H1 (cell line): ENCODE measurements around the gene GRIA4. TPM values are rescaled to one million over a fixed set of nuclear protein-coding genes. Genes with fewer than 3 reads are reported as not detected.

Source experiments
- CTCF ChIA-PET: fragments of 300-600 bp; sonication (Branson Sonifier 250); formaldehyde crosslinking; loops from one replicate; lab custom pipeline; 2021; ENCODE audit not compliant: partially characterized antibody; lab: Charles Lee
- POLR2A ChIA-PET: fragments of 300-600 bp; sonication (Branson Sonifier 250); formaldehyde crosslinking; loops from one replicate; lab custom pipeline; 2021; ENCODE audit warnings: inconsistent platforms; ENCODE audit not compliant: partially characterized antibody; lab: Charles Lee
- DNase-seq, 2 experiments: peaks; one replicate each; pipeline versions ENCODE4 v3.0.0 to v3.0.0-alpha.2; 2010 to 2022; ENCODE audit warnings: low spot score in 2 of 2, low read depth in 1 of 2, mixed read lengths in 1 of 2
- FAIRE-seq: peaks from 2 replicates; lab custom pipeline; 2011; peaks lifted over from hg19 to GRCh38; lab: Jason Lieb, UNC
- H2AFZ ChIP-seq: 2 replicates; pipeline ENCODE4 v1.8.1; 2012; ENCODE audit warnings: low read length, inconsistent platforms
- H2AK5ac ChIP-seq: 2 replicates; pipeline ENCODE4 v1.6.1; 2013; ENCODE audit warnings: low read depth, low read length
- H2BK120ac ChIP-seq: replicated peaks from 2 replicates; pipeline ENCODE3; 2013; ENCODE audit warnings: low read depth, low read length, inconsistent platforms
- H2BK12ac ChIP-seq: 2 replicates; pipeline ENCODE4 v1.6.1; 2013; ENCODE audit warnings: low read depth, low read length
- H2BK15ac ChIP-seq: 2 replicates; pipeline ENCODE4 v1.6.1; 2013; ENCODE audit warnings: low read length
- H2BK20ac ChIP-seq: 2 replicates; pipeline ENCODE4 v1.6.1; 2013; ENCODE audit warnings: low read length
- H2BK5ac ChIP-seq: 2 replicates; pipeline ENCODE4 v1.6.1; 2013; ENCODE audit warnings: low read depth, low read length
- H3K14ac ChIP-seq: 2 replicates; pipeline ENCODE4 v1.6.1; 2013; ENCODE audit warnings: inconsistent platforms; ENCODE audit not compliant: insufficient read length
- H3K18ac ChIP-seq: 2 replicates; pipeline ENCODE4 v1.6.1; 2013; ENCODE audit warnings: low read length; ENCODE audit errors: extremely low read depth
- H3K23ac ChIP-seq: 2 replicates; pipeline ENCODE4 v1.6.1; 2013; ENCODE audit warnings: inconsistent platforms; ENCODE audit not compliant: insufficient read length
- H3K23me2 ChIP-seq: 2 replicates; pipeline ENCODE4 v1.6.1; 2013; ENCODE audit warnings: low read depth, low read length
- H3K27ac ChIP-seq: 2 replicates; pipeline ENCODE4 v1.6.1; 2011; ENCODE audit warnings: low read depth, low read length, inconsistent platforms
- H3K27me3 ChIP-seq, 4 experiments: replicated peaks in 1 of 4; 1 replicate in 1 of 4; 2 replicates in 3 of 4; pipeline versions ENCODE4 v1.6.1 to v1.8.1; 2011 to 2013; ENCODE audit warnings: low read length in 3 of 4, mild to moderate bottlenecking in 3 of 4, inconsistent platforms in 2 of 4, mixed read lengths in 2 of 4, moderate library complexity in 1 of 4; ENCODE audit not compliant: control insufficient read depth in 3 of 4, insufficient read depth in 3 of 4; ENCODE audit errors: extremely low read depth in 1 of 4
- H3K36me3 ChIP-seq, 4 experiments: 2 replicates each; pipeline versions ENCODE4 v1.6.1 to v1.8.1; 2011 to 2013; ENCODE audit warnings: mild to moderate bottlenecking in 4 of 4, low read length in 3 of 4, moderate library complexity in 2 of 4, control low read depth in 1 of 4, inconsistent platforms in 1 of 4; ENCODE audit not compliant: insufficient read depth in 4 of 4, control insufficient read depth in 2 of 4
- H3K4ac ChIP-seq: replicated peaks from 2 replicates; pipeline ENCODE3; 2013; ENCODE audit warnings: low read length, low read depth, mixed read lengths, inconsistent platforms; ENCODE audit not compliant: insufficient read length
- H3K4me1 ChIP-seq, 4 experiments: replicated peaks in 1 of 4; 1 replicate in 1 of 4; 2 replicates in 3 of 4; pipeline versions ENCODE4 v1.6.1 to v1.8.1; 2011 to 2013; ENCODE audit warnings: low read length in 3 of 4, inconsistent platforms in 2 of 4, mixed read lengths in 1 of 4; ENCODE audit not compliant: insufficient read depth in 4 of 4, control insufficient read depth in 3 of 4
- H3K4me2 ChIP-seq, 2 experiments: 2 replicates each; pipeline versions ENCODE4 v1.6.1 to v1.8.1; 2011 to 2013; ENCODE audit warnings: low read depth in 2 of 2, low read length in 2 of 2, control low read depth in 1 of 2, inconsistent platforms in 1 of 2, mild to moderate bottlenecking in 1 of 2; ENCODE audit not compliant: insufficient read depth in 1 of 2
- H3K4me3 ChIP-seq, 4 experiments: fragments of 200-600, 300-600 bp in 1 of 4; sonication (generic), shearing (Covaris generic), sonication (Bioruptor Twin) in 1 of 4; 2 replicates each; pipeline versions ENCODE4 v1.5.1 to v1.8.1; 2011 to 2016; ENCODE audit warnings: low read length in 4 of 4, low read depth in 3 of 4, control low read depth in 2 of 4, inconsistent platforms in 2 of 4, mild to moderate bottlenecking in 2 of 4, mixed read lengths in 1 of 4, moderate library complexity in 1 of 4; ENCODE audit not compliant: insufficient read depth in 2 of 4; ENCODE audit errors: extremely low read depth in 1 of 4
- H3K56ac ChIP-seq: replicated peaks from 2 replicates; pipeline ENCODE3; 2013; ENCODE audit warnings: low read depth, mild to moderate bottlenecking, mixed read lengths, low read length, inconsistent platforms; ENCODE audit not compliant: insufficient read length
- H3K79me1 ChIP-seq: 2 replicates; pipeline ENCODE4 v1.6.1; 2013; ENCODE audit warnings: low read depth, low read length, control low read depth
- H3K79me2 ChIP-seq, 2 experiments: 2 replicates each; pipeline versions ENCODE4 v1.6.1 to v1.8.1; 2012 to 2013; ENCODE audit warnings: low read length in 2 of 2, mild to moderate bottlenecking in 2 of 2, inconsistent platforms in 1 of 2; ENCODE audit not compliant: insufficient read depth in 2 of 2, control insufficient read depth in 1 of 2
- H3K9ac ChIP-seq, 4 experiments: replicated peaks in 1 of 4; 1 replicate in 1 of 4; 2 replicates in 3 of 4; pipeline versions ENCODE4 v1.6.1 to v1.8.1; 2011 to 2013; ENCODE audit warnings: low read depth in 3 of 4, low read length in 3 of 4, control low read depth in 2 of 4, mild to moderate bottlenecking in 2 of 4, moderate library complexity in 2 of 4, inconsistent platforms in 1 of 4; ENCODE audit errors: extremely low read depth in 1 of 4
- H3K9me3 ChIP-seq, 2 experiments: 2 replicates each; pipeline versions ENCODE4 v1.6.1 to v1.8.1; 2012 to 2013; ENCODE audit warnings: mild to moderate bottlenecking in 2 of 2, moderate library complexity in 2 of 2, control low read depth in 1 of 2, inconsistent platforms in 1 of 2, low read depth in 1 of 2, low read length in 1 of 2, mixed read lengths in 1 of 2; ENCODE audit not compliant: insufficient read depth in 2 of 2
- H4K20me1 ChIP-seq, 2 experiments: replicated peaks in 1 of 2; 2 replicates each; pipeline versions ENCODE3 to v1.8.1; 2011 to 2013; ENCODE audit warnings: inconsistent platforms in 2 of 2, low read length in 2 of 2, mild to moderate bottlenecking in 1 of 2; ENCODE audit not compliant: insufficient read depth in 2 of 2, control insufficient read depth in 1 of 2
- H4K5ac ChIP-seq: 2 replicates; pipeline ENCODE4 v1.6.1; 2013; ENCODE audit warnings: low read length, low read depth, mixed read lengths, inconsistent platforms; ENCODE audit not compliant: insufficient read length
- H4K8ac ChIP-seq: 2 replicates; pipeline ENCODE4 v1.8.0; 2013; ENCODE audit warnings: mild to moderate bottlenecking, moderate library complexity, low read length, inconsistent platforms; ENCODE audit not compliant: insufficient read depth; ENCODE audit errors: extremely low read depth
- H4K91ac ChIP-seq: replicated peaks from 2 replicates; pipeline ENCODE3; 2013; ENCODE audit warnings: low read length, mixed read lengths, inconsistent platforms; ENCODE audit not compliant: insufficient read length
- RNF2 ChIP-seq: fragments of 200-900, 300-1000 bp; sonication (generic); IDR thresholded peaks from 2 replicates; pipeline ENCODE4 v1.7.1; 2016; ENCODE audit warnings: borderline replicate concordance, low read depth, mild to moderate bottlenecking, antibody characterized with exemption, low read length; ENCODE audit not compliant: poor library complexity, severe bottlenecking; ENCODE audit errors: missing control alignments
- polyA plus RNA-seq, 7 experiments: library from polyadenylated mRNA; depleted of rRNA in 3 of 7; stranded (reverse) in 5 of 7; unstranded in 2 of 7; fragments of >200 nt in 5 of 7; fragments of 200-250 nt in 2 of 7; gene quantifications; 1 replicate in 5 of 7; 2 replicates in 1 of 7; 4 replicates in 1 of 7; pipeline versions ENCODE4 v1.2.1 to v1.2.3, GENCODE V29; 2011 to 2013; ENCODE audit warnings: missing spikeins in 2 of 7, mixed read lengths in 2 of 7
- total RNA-seq: library from RNA; stranded (reverse); fragmentation: NEBNext Ultra II Directional; extraction: Animal tissue kit (Norgen Biotek cat#: 25700); gene quantifications from 2 replicates; pipeline ENCODE4 v1.2.1, GENCODE V29; 2021

Gene GRIA4
- total and polyA plus RNA-seq, 2 of the 8 experiments (the other 6 are each of a cell fraction or from before 2014, with no cell fraction given) = 12.5 to 21.8 TPM

- Histone ChIP-seq H3K27ac (no peak overlapping the region), H2BK5ac (no peak overlapping the region), H3K56ac (no peak overlapping the region), H2BK15ac (no peak overlapping the region), H4K5ac (no peak overlapping the region), H3K14ac (no peak overlapping the region), H2BK12ac (no peak overlapping the region), H3K4me3 (no peak overlapping the region), H3K27me3 (no peaks in the 10 kb centered on the region), H3K9ac (no peak overlapping the region), H3K79me1 (no peaks in the 10 kb centered on the region), H3K4me2 (no peak overlapping the region), H4K8ac (no peak overlapping the region), H3K23me2 (no peaks in the 10 kb centered on the region), H3K79me2 (no peaks in the 10 kb centered on the region), H3K18ac (no peak overlapping the region), H2BK120ac (no peak overlapping the region), H3K9me3 (no peaks in the 10 kb centered on the region), H2BK20ac (no peak overlapping the region), H3K4ac (no peak overlapping the region), H3K36me3 (no peaks in the 10 kb centered on the region), H2AFZ (no peak overlapping the region), H4K20me1 (no peaks in the 10 kb centered on the region), H3K23ac (no peak overlapping the region), H2AK5ac (no peak overlapping the region), H4K91ac (no peak overlapping the region), H3K4me1 (no peaks in the 10 kb centered on the region)
- FAIRE-seq (no peak), DNase-seq (no peak)
- CTCF ChIA-PET = no interaction called here
- POLR2A ChIA-PET = no interaction called here
- TF ChIP-seq RNF2 = no peak
Observed at GRCh38 chr11:105641433-105641832, 31.6 kb downstream of the GRIA4 start.
